Esophagus muscularis mucosa (tissue), 4 donors: ENCODE results near the gene TMEM131. TPM values are rescaled to one million over a fixed set of nuclear protein-coding genes. Genes with fewer than 3 reads are reported as not detected.

Source experiments
- DNase-seq: peaks from one replicate; pipeline ENCODE4 v3.0.0-alpha.2; 2017; ENCODE audit errors: extremely low spot score
- H3K27ac ChIP-seq, 4 donors: fragments of 200-600 bp; sonication (generic); replicated peaks in 1 of 4; 1 replicate in 3 of 4; 2 replicates in 1 of 4; pipeline ENCODE4 v1.5.1; 2016 to 2019; ENCODE audit warnings: mild to moderate bottlenecking in 1 of 4
- H3K27me3 ChIP-seq, 4 donors: fragments of 200-600 bp; sonication (generic); one replicate each; pipeline versions ENCODE4 v1.5.1 to v1.6.0; 2016 to 2019
- H3K36me3 ChIP-seq, 4 donors: fragments of 200-600 bp; sonication (generic); one replicate each; pipeline ENCODE4 v1.5.1; 2016 to 2019
- H3K4me1 ChIP-seq, 4 donors: fragments of 200-600 bp; sonication (generic); one replicate each; pipeline ENCODE4 v1.5.1; 2016 to 2019
- H3K4me3 ChIP-seq, 4 donors: fragments of 200-600 bp; sonication (generic); 1 replicate in 2 of 4; 2 replicates in 2 of 4; pipeline ENCODE4 v1.5.1; 2016 to 2019; ENCODE audit warnings: mild to moderate bottlenecking in 4 of 4, moderate library complexity in 1 of 4
- H3K9me3 ChIP-seq, 4 donors: fragments of 200-600 bp; sonication (generic); 1 replicate in 3 of 4; 2 replicates in 1 of 4; pipeline ENCODE4 v1.5.1; 2016 to 2019
- CTCF ChIP-seq, 3 experiments: fragments of 200-600 bp in 2 of 3; fragments of 450-650 bp in 1 of 3; sonication (generic) in 2 of 3; IDR thresholded peaks; one replicate each; pipeline ENCODE4 v1.5.1; 2017 to 2019; ENCODE audit warnings: antibody characterized with exemption in 3 of 3, mild to moderate bottlenecking in 2 of 3, moderate library complexity in 1 of 3
- EP300 ChIP-seq: sonication (generic); formaldehyde crosslinking; IDR thresholded peaks from one replicate; pipeline ENCODE4 v1.6.1; 2017; ENCODE audit warnings: antibody characterized with exemption
- POLR2A ChIP-seq: fragments of 450-650 bp; IDR thresholded peaks from one replicate; pipeline ENCODE4 v1.6.1; 2017; ENCODE audit warnings: antibody characterized with exemption, moderate library complexity, mild to moderate bottlenecking, low read depth
- POLR2AphosphoS5 ChIP-seq, 2 donors: sonication (generic); formaldehyde crosslinking; IDR thresholded peaks; one replicate each; pipeline ENCODE4 v1.6.1; 2017; ENCODE audit warnings: antibody characterized with exemption in 2 of 2
- WGBS: methylation state at CpG from one replicate; pipeline ENCODE4 v1.1.5; 2018; 5-methylcytosine and 5-hydroxymethylcytosine counted together
- intact Hi-C: fragments of 100-400 bp; cut with DNase I; formaldehyde crosslinking; loops from one replicate; pipeline ENCODE4 v1.15.1; 2023
- total RNA-seq, 4 donors: library from RNA; depleted of rRNA; stranded (reverse); fragments of >200 nt; gene quantifications; one replicate each; pipeline versions ENCODE4 v1.1.0 to v1.2.1, GENCODE V29; 2016

TMEM131 gene
- total RNA-seq, 4 donors from 2014 or later = 23.9 to 34.1 (median 26.5) TPM

- DNase-seq = no peak
- no peaks in the 10 kb centered on the region for H3K4me1 ChIP-seq
- no peaks in the 10 kb centered on the region for H3K27me3 ChIP-seq
- no peaks in the 10 kb centered on the region for H3K9me3 ChIP-seq
- WGBS = 86% methylated on average over 1 of the region's 2 CpGs
- no peak overlapping the region for H3K27ac ChIP-seq
- TF ChIP-seq POLR2AphosphoS5 (IDR thresholded peaks at IDR 0.05) (no peak), POLR2A (no peak), EP300 (no peak), CTCF (IDR thresholded peaks at IDR 0.05) (no peak)
- H3K36me3 ChIP-seq = no peaks in the 10 kb centered on the region
- intact Hi-C loops = no loop called here
- H3K4me3 ChIP-seq = no peak overlapping the region
Observed at GRCh38 chr2:98014379-98014778, 18.6 kb upstream of the TMEM131 start.

- WGBS = 78% methylated on average over 15 of the region's 15 CpGs
- intact Hi-C loops = no loop called here
- no peak for DNase-seq
- Histone ChIP-seq H3K9me3 (no peaks in the 10 kb centered on the region), H3K36me3 (no peaks in the 10 kb centered on the region), H3K4me3 (no peak overlapping the region), H3K4me1 (no peaks in the 10 kb centered on the region), H3K27ac (no peak overlapping the region), H3K27me3 (no peaks in the 10 kb centered on the region)
- TF ChIP-seq POLR2A (no peak), POLR2AphosphoS5 (IDR thresholded peaks at IDR 0.05) (no peak), CTCF (IDR thresholded peaks at IDR 0.05) (no peak), EP300 (no peak)
Observed at GRCh38 chr2:98013407-98014042, 17.8 kb upstream of the TMEM131 start.

GRCh38 chr2:98012561-98012991 is 16.8 kb upstream of the TMEM131 start:
- DNase-seq = no peak
- 92% methylated on average over 3 of the region's 3 CpGs for WGBS

GRCh38 chr2:98009887-98010760 is 14.4 kb upstream of the TMEM131 start:
- Histone ChIP-seq H3K4me1 (no peaks in the 10 kb centered on the region), H3K9me3 (no peaks in the 10 kb centered on the region), H3K27me3 (no peaks in the 10 kb centered on the region), H3K4me3 (no peak overlapping the region), H3K36me3 (no peaks in the 10 kb centered on the region), H3K27ac (no peak overlapping the region)
- DNase-seq = no peak
- WGBS = 86% methylated on average over 10 of the region's 10 CpGs
- no peak for TF ChIP-seq POLR2AphosphoS5 (IDR thresholded peaks at IDR 0.05)
- TF ChIP-seq EP300 = no peak
- no peak for TF ChIP-seq POLR2A
- TF ChIP-seq CTCF (IDR thresholded peaks at IDR 0.05) = no peak
- intact Hi-C loops = no loop called here

More at GRCh38 chr2:98012561-98012991, 16.8 kb upstream of the TMEM131 start:
- Histone ChIP-seq H3K4me3 (no peak overlapping the region), H3K36me3 (no peaks in the 10 kb centered on the region), H3K4me1 (no peaks in the 10 kb centered on the region), H3K9me3 (no peaks in the 10 kb centered on the region), H3K27ac (no peak overlapping the region), H3K27me3 (no peaks in the 10 kb centered on the region)
- TF ChIP-seq EP300 = no peak
- TF ChIP-seq POLR2AphosphoS5 (IDR thresholded peaks at IDR 0.05) = no peak
- TF ChIP-seq CTCF (IDR thresholded peaks at IDR 0.05) = no peak
- no peak for TF ChIP-seq POLR2A
- intact Hi-C loops = no loop called here
